Measurements from ENCODE around the gene UFD1. TPM values are rescaled to one million over a fixed set of nuclear protein-coding genes. Genes with fewer than 3 reads are reported as not detected.

Gene UFD1
- total and polyA plus RNA-seq, 4 donors = 23.1 to 111 (median 70.0) TPM

DNA sequence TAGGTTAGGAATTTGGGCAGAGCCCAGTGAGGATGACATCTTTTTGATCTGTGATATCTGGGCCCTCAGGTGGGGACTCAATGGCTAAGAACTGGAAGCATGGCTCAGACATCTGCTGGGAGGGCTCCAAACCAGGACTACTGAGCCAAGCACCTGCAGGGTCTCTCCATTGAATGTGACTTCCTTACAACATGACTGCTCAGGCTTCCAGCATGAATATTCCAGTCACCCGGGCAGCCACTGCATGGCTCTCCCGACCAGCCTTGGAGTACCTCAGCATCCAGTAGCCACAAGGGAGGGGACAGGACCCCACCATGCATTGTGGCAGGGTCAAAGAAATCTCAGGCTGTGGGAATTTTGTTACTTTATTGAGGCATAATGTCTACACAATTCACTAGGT, 9.3 kb upstream of the UFD1 start:
- DNase-seq = no peak

DNA sequence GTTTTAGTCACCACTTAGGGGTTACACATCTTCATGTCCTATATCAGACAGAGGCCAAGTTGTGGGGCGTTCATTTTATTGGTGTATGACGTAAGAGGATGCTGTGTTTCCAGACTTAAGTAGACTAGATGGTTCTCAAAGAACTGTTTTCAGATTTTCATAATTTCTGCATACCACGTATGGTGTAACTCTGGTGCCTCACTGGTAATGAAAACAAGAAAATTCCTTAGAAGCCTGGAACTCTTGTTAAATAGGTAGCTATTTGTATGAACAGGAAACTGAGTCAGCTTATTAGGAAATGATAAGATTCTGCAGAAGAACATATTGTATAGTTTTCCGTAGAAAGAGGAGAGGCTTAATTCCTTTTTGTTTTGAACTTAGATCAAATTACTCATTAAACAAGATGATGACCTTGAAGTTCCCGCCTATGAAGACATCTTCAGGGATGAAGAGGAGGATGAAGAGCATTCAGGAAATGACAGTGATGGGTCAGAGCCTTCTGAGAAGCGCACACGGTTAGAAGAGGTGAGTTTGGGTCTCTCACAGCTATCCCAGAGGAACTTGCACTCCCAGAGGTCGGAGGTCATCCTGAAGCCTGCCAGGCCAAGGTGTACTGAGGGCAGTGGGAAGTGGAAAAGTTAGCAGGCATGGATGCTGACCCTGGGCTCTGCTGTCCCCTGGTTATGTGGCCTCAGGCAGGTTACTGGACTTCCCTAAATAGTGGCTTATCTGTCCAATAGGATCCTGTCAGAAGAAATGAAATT, 4.7 kb upstream of the UFD1 start:
- Histone ChIP-seq H3K36me3 (ENCODE audit: control insufficient read depth in 4 of 4, insufficient read depth in 4 of 4, low read length in 4 of 4) (no peaks in the 10 kb centered on the region), H3K27me3 (ENCODE audit: control insufficient read depth in 3 of 3, insufficient read depth in 3 of 3, low read length in 2 of 3) (no peaks in the 10 kb centered on the region), H3K27ac (ENCODE audit: low read depth in 1 of 2, low read length in 1 of 2) (no peak overlapping the region), H3K9ac (ENCODE audit: insufficient read depth in 1 of 2, low read length in 2 of 2) (no peak overlapping the region), H3K9me3 (ENCODE audit: control insufficient read depth in 4 of 4, insufficient read depth in 3 of 4, low read length in 3 of 4) (no peaks in the 10 kb centered on the region), H3K4me1 (ENCODE audit: control insufficient read depth in 5 of 5, insufficient read depth in 5 of 5, low read length in 5 of 5) (peaks cover 0 to 10% (median 2%) of the 10 kb centered on the region in 5 donors), H3K4me3 (no peak overlapping the region)
- TF ChIP-seq, protein P1, sequence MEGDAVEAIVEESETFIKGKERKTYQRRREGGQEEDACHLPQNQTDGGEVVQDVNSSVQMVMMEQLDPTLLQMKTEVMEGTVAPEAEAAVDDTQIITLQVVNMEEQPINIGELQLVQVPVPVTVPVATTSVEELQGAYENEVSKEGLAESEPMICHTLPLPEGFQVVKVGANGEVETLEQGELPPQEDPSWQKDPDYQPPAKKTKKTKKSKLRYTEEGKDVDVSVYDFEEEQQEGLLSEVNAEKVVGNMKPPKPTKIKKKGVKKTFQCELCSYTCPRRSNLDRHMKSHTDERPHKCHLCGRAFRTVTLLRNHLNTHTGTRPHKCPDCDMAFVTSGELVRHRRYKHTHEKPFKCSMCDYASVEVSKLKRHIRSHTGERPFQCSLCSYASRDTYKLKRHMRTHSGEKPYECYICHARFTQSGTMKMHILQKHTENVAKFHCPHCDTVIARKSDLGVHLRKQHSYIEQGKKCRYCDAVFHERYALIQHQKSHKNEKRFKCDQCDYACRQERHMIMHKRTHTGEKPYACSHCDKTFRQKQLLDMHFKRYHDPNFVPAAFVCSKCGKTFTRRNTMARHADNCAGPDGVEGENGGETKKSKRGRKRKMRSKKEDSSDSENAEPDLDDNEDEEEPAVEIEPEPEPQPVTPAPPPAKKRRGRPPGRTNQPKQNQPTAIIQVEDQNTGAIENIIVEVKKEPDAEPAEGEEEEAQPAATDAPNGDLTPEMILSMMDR (IDR thresholded peaks at IDR 0.05; ENCODE audit: control extremely low read depth, extremely low read depth) = no peak
- ATAC-seq (ENCODE audit: insufficient read depth, low FRiP score) (no peak), DNase-seq (no peak)
- 82 to 84% methylated on average over 8 of the region's 8 CpGs for WGBS, 2 donors

More for the DNA sequence above, 9.3 kb upstream of the UFD1 start:
- H3K36me3 ChIP-seq (ENCODE audit: control insufficient read depth in 4 of 4, insufficient read depth in 4 of 4, low read length in 4 of 4) = no peaks in the 10 kb centered on the region
- H3K4me1 ChIP-seq (ENCODE audit: control insufficient read depth in 5 of 5, insufficient read depth in 5 of 5, low read length in 5 of 5) = no peaks in the 10 kb centered on the region
- TF ChIP-seq, protein P1 (IDR thresholded peaks at IDR 0.05; ENCODE audit: control extremely low read depth, extremely low read depth) = no peak
- H3K9ac ChIP-seq (ENCODE audit: insufficient read depth in 1 of 2, low read length in 2 of 2) = no peak overlapping the region
- ATAC-seq (ENCODE audit: insufficient read depth, low FRiP score) = no peak
- no peak overlapping the region for H3K27ac ChIP-seq (ENCODE audit: low read depth in 1 of 2, low read length in 1 of 2)
- H3K27me3 ChIP-seq (ENCODE audit: control insufficient read depth in 3 of 3, insufficient read depth in 3 of 3, low read length in 2 of 3) = no peaks in the 10 kb centered on the region
- no peaks in the 10 kb centered on the region for H3K9me3 ChIP-seq (ENCODE audit: control insufficient read depth in 4 of 4, insufficient read depth in 3 of 4, low read length in 3 of 4)
- WGBS, 2 donors = 93 to 97% methylated on average over 2 of the region's 2 CpGs
- H3K4me3 ChIP-seq = no peak overlapping the region

DNA sequence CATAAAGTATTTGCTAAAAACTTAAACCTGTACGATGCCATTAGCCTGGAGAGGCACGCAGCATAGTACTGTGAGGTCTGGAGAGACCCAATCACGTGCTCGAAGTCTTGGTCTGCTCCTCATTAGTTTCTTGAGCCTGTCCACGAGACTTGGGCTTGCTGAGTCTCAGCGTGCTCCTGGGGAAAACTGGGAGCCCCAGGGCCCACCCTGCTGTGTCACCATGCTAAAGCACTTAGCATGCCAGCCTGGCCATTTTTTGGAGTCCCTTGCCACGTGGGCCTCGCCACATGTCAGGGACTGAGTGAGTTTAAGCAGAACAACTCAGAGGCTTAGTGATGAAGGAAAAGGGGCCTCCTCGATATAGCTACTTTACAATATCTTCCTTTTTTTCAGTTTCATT, 3.3 kb upstream of the UFD1 start:
- ATAC-seq (ENCODE audit: insufficient read depth, low FRiP score) (no peak), DNase-seq (no peak)
- Histone ChIP-seq H3K36me3 (ENCODE audit: control insufficient read depth in 4 of 4, insufficient read depth in 4 of 4, low read length in 4 of 4) (no peaks in the 10 kb centered on the region), H3K9me3 (ENCODE audit: control insufficient read depth in 4 of 4, insufficient read depth in 3 of 4, low read length in 3 of 4) (no peaks in the 10 kb centered on the region), H3K4me3 (no peak overlapping the region), H3K27ac (ENCODE audit: low read depth in 1 of 2, low read length in 1 of 2) (no peak overlapping the region), H3K9ac (ENCODE audit: insufficient read depth in 1 of 2, low read length in 2 of 2) (no peak overlapping the region), H3K4me1 (ENCODE audit: control insufficient read depth in 5 of 5, insufficient read depth in 5 of 5, low read length in 5 of 5) (peaks cover 0 to 21% (median 2%) of the 10 kb centered on the region in 5 donors), H3K27me3 (ENCODE audit: control insufficient read depth in 3 of 3, insufficient read depth in 3 of 3, low read length in 2 of 3) (no peaks in the 10 kb centered on the region)
- TF ChIP-seq, protein P1 (IDR thresholded peaks at IDR 0.05; ENCODE audit: control extremely low read depth, extremely low read depth) = no peak
- 88 to 94% methylated on average over 9 of the region's 9 CpGs for WGBS, 2 donors
